SIG-M5 (cell line): ENCODE measurements around the gene SLC18A3.

Source experiments
- DNase-seq: peaks from one replicate; lab custom pipeline; 2025; lab: John Stamatoyannopoulos, UW

The SLC18A3 gene

DNA sequence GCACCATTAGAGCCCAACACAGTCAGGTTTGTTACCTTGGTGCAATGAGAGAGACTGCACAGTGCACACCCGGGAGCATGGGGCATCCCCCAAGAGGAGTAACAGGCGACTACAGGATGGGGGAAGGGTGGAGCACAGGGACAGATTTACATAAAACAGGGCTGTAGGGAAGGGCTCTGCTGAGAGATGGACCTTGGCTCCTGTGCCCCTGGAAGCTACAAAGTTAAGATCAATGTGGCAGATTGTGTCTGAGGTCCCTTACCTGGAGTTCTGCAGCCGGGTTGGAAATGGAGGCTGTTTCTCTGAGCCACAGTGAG lies 13.7 kb upstream of the SLC18A3 start:
- no peak for DNase-seq

DNA sequence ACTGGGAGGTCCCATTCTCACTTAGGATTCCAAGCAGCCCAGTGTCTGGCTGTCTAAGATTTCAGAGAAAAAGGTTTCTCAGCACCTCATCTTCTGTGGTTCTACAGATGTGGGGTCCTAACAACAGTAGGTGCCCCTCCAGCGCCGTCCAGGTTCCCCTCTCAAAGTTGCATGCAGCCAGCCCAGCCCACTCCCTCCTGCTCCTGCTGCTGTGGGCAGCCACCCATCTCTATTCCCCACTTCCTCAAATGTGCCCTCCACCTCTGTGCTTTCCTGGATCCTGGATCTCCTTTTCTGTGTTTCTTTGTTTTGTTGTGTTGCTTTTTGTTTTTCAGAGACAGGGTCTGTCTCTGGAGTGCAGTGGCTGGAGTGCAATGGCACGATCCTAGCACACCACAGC lies 13.3 kb upstream of the SLC18A3 start:
- DNase-seq, result no peak

DNA sequence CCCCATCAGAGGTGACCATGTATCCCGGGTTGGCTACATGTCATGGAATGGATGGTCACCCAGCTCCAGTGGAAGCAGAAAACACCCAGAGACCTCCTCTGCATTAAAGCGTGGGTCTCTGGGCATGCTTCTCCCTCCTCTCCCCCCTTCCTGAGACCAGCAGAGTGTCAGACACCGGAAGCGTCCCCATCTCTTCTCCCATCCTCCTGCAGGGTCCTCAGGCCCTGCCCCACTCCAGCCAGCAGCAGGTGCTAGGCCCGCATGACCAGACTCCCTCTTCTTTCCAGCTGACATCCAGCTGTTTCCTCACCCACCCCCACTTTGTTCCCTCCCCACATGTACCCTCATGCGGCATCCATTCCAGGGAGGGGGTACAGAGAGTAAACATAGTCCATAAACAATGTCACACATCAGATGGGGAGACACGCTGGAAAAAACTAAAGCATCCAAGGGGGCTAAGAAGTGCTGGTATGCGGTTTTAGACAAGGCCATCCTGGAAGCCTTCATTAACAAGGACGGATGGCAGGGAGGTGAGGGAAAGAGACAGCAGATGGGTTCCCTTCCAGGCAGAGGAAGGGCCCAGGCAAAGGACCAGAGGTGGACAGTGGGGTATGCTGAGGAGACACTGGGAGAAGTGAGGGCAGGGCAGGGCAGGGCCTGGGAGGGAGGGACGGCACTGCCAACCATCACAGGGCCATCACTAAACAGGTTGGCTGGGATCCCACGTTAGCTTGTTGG lies 12.5 kb upstream of the SLC18A3 start:
- DNase-seq, result no peak

DNA sequence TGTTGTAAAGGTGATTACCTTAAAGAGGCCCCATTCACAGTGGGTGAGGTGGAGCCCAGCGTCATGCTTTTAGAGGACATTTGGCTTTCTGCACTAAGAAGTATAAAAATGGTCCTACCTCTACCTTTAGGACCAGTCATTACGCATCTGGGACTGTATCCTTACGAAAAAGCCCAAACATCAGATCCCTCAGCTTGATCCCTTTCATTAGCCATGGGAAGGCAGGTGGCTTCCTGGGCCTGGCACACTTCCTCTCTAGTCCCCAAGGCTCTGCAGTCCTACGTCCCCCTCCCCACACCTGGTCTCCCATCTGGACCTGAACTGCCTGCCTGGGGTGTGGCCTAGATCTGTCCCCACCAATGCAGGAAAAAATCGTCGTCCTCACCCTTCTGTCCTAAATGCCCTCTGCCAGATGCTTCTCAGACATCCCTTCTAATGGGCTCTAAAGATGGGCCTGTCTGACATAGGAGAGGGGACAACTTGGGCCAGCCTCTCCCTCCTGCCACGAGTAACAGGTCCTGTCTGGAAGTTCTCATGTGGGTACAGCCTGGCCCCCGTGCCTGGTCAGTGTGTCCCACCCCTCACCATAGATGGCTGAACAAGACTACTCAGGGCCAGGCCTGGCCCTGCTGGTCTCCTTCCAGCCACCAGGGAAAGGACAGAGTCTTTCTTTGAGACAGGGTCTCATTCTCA lies 11.8 kb upstream of the SLC18A3 start:
- no peak for DNase-seq

DNA sequence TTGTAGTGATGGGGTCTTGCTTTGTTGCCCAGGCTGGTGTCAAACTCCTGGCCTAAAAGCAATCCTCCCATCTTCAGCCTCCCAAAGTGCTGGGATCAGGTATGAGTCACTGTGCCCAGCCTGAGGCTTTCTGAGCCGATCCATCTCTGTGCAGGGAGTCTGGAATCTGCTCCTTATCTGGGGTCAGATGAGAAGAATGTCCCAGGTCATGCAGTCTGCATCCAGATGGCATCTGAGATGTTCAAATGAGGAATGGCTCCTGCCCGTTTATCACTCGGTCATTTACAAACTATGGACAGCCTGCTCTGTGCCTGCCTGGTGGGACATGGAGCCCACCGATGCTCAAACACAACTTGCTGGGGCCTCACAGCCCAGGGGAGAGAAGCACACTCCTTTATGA lies 11.1 kb upstream of the SLC18A3 start:
- DNase-seq, result no peak

DNA sequence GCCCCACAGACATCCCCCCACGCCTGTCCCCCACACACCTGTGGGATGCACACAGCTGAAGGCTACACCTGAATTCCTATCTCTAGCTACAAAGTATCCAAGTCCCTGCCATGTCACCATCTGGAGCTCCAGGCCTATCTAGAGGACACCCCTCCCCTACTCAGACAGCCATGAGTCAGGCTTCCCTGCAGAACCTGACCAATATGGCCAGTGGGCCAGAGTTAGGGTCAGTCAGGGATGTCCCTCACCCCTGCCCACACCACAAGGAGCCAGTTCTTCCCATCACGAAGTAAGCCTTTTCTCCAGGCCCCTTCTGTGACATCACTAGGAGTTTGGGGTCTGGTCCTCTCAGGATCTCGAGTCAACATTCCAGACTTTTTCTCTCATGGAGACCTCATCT lies 10.6 kb upstream of the SLC18A3 start:
- no peak for DNase-seq

DNA sequence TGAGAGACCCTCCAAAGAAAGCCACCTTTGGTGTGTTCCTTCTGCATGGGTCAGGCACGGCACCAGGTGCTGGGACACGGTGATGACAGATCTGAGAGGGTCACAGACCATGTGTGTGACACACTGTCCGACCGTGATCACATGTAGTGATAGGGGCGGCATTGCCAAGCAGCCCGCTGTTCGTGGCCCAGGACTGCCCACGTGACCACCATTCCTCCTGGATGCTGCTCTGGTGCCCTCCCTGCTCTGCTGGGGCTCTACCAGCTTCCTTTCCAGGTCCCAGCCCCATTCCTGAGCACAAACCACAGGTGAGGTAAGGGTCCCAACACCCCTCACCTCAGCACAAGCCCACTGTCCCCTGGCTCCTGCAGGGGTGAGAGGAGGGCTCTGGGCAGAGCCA lies 10.1 kb upstream of the SLC18A3 start:
- no peak for DNase-seq

DNA sequence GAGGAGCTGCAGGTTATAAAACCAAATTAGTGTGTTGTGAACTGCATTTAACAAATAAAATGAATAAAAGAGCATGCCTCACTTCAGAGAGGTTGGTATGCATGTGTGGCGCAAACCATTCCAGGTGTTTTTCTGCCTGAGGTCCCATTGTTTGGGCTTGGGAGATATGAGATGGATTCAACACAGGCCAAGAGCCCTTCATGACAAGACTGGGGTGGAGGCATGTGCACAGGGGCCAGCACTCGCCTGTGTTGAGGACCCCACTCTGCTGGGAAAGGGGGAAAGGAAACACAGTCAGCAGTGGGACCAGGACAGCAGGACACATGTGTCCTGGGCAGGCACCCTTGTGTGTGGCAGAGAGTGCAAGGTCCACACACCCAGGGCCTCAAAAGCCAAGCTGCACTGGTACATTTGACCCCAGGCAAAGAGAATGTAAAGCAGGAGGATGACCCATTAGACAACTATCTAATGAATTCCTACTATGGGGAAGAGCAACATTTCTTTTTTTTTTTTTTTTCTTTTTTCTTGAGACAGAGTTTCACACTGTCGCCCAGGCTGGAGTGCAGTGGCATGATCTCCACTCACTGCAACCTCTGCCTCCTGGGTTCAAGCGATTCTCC lies 9.2 kb upstream of the SLC18A3 start:
- no peak for DNase-seq

DNA sequence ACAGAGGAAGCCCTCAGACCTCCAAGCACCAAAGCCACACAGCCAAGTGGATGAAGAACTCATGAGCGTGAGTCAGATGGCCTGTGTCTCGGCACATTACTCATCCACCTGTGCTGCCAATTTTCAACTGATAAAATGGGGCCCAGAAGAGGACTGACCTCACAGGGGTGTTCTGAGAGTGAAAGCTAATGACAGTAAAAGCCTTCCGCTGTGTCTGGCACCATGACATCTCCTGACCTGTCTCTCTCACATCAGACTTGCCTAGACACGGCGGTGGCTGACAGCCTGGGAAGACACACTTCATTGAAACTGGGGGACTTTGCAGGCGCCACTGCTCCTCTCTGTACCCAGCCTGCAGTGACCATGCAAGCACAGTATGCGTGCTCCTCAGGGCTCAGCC lies 8.3 kb upstream of the SLC18A3 start:
- no peak for DNase-seq

DNA sequence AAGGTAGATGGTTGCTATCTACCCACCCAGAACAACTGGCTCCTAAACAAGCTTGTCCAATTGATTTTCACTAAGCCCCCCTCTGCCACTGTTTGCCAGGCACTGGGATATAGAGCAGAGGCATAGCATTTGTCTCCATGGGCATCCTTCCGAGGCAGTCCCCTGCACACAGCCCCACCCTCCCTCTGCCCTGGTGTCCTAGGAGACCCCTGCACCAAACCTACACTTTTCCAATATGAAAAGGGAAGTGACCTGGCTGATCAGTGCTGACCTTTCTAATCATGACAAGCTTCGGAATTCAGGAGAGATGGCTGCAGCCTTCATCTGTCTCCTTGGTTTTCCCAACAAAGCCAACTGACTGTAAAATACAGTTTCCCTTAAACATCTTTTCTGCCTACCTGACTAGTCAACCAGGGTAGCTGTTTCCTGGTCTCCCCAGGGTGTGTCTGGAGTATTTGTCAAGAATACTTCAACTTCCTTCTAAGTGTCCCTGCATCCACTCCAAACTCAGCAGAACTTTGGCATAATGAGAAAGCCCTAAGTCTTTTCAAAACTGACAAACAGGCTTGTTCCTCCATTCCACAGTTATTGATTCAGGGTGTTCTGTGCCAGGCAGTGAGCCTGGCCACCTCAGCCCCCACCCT lies 7.6 kb upstream of the SLC18A3 start:
- DNase-seq, result no peak

DNA sequence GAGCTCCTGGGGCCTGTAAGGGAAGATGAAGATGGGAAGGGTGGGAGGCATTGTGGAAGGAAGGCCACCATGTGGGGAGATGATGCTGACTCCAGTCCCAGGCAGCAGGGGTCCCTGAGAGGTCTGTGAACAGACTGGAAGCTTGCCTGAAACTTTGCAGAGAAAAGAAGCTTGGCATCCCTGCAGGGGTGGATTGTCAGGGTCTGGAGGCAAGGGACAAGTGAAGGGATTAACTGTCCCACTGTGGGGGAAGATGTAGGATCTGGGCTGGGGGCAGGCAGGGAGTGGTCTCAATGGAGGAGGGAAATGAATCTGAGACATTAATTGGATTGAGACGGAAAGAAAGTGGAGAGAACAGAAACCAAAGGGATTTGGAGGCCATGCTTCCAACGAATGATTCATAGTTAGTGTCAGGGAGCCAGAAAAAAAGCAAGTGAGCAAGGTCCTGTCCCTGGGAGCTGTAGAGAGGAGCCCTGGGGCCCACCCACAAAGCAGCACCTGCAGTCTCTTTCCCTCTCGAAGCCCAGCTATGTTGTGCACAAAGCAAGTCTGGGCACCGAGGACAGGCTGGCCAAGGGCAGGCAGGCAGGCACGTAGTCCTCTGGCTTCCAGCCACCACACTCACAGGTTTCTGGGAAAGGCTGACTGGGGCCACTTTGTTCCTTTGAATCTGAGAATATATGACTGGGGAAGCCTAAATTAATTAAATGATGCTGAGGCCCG lies 4.7 kb upstream of the SLC18A3 start:
- DNase-seq, result no peak

DNA sequence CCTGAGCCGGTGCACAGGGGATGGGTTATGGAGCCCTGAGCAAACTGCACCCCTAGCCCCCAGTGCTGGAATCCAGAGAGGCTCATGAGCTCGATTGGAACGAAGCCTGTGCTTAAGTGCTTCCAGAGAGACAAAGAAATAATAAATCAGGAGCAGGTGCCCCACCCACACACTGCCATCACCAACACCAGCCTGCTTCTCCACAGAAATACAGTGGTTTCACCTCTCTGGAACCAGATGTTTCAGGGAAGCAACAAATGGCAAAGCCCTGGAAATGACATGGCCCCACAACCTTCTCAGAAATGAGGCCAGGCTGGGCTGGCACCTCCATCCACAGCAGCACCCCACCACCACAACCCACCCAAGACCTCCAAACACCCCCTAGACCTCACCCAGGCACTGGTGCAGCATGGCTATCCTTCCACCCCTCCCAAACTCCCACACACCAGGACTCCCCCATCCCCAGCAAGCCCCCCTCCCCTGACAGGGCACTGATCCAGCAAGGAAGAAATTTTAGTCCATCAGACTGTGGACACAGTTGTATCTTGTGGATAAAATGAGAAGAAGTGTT lies 4.1 kb upstream of the SLC18A3 start:
- no peak for DNase-seq

DNA sequence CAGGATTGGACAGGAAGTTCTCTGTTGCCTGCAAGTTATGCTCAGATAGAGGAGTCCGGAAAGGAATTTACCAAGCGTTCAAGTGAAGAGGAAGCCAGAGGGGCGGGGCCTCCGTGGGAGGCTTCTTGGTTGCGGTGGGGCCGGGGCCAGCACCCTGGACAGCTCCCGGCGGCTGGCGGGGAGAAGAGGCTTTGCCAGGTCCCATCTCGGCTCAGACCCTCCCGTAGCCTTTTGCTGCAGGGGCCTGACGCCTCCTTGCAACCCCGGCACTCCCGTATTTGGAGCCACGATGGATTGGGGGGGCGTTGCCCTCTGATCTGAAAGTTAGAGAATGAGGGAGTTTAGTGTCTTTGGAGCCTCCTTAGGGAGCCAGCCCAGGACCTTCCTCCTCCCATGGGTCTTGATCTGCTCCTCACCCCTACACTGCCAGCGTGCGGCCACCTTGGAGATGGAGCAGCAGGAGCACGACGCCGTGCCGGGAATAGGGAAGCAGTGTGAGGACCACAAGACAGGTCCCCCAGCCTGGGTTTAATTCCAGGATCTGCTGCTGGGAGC lies 3.1 kb upstream of the SLC18A3 start:
- DNase-seq, result no peak

DNA sequence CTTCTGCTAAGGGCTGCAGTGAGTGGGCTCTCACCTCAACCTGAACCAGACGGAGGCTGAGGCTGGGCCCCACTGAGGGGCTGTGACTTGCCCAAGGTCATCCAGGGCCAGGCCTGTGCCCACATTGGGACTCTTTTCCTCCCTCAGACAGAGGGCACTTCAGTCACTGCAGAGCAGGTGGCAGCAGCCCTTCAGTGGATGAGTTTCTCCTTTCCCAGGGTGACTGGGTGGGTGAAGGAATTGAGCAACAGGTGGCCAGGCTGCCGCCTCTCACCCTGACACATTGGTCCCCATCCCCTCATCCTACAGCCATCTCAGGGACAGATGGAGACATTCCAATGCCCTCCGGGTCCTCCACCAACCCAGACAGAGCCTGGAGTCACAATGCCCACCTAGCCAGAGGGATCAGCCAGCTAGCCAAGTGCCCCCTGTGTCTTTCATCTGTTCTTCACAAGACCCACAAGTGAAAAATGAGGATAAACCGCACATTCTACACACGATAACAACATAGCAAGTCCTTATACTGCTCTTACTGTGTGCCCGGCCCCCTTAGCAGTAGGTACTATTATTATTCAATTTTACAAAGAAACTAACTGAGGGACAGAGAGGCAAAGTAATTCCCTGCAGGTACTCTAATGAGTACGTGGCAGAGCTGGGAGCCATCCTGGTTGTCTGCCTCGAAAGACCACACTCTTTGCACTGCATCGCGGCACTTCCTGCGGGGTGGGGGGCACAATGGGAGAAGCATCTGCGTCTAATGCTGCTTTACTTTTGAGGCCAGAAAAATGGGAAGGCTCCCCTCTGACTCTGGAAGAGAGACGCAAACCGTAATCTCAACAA lies 1.7 kb upstream of the SLC18A3 start:
- no peak for DNase-seq

DNA sequence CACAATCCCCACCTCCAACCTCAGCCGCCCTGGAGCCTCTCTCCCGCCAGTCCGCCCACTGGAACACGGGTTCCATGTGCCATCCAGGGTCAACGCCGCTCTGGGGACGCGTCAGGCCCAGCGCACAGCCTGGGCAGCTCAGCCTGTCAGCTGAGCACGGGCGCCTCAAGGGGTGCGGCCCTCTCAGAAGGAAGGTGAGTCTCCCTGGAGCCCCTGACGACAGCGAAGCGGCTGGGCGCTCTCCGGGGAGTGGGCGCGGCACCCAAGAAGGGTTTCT lies 1.2 kb upstream of the SLC18A3 start:
- DNase-seq, result no peak

DNA sequence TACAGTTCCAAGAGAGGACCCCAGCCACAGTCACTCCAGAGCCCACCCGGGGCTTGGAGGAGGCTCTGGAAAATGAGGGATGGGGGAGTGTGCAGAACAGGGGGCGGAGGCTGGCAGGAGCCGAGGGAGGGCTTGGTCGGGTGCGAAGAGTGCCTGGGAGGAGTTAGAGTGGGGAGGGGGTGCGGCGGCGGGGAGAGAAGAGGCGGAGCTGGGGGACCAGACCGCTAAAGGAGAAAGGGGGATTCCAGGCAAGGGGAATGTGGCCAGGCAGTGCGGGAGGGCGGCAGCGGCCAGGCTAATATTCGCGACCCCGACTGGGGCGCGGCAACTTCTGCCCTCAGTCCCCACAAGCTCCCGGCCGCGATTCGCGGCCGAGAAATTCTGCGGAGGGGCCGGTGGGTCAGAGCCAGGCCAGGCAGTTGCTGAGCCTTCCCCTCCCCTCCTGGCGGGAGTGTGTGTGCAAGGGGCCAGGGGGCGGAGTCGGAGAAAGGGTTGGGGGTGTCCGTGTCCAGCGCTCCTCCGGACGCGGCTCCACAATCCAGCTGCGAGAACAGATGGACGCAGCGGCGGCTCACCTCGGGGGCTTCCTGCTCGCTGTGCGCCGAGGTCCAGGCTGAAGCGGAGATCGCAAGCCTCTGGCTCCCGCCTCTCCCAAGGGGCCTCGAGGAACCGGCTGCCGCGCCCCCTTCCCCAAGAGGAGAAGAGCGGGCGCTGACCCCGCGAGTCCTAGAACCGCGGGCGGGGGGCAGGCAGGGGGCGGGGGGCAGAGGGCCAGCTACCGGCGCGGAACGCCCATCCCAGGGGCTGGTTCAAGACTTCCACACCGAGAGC lies 612 bp upstream of the SLC18A3 start:
- DNase-seq, result no peak

DNA sequence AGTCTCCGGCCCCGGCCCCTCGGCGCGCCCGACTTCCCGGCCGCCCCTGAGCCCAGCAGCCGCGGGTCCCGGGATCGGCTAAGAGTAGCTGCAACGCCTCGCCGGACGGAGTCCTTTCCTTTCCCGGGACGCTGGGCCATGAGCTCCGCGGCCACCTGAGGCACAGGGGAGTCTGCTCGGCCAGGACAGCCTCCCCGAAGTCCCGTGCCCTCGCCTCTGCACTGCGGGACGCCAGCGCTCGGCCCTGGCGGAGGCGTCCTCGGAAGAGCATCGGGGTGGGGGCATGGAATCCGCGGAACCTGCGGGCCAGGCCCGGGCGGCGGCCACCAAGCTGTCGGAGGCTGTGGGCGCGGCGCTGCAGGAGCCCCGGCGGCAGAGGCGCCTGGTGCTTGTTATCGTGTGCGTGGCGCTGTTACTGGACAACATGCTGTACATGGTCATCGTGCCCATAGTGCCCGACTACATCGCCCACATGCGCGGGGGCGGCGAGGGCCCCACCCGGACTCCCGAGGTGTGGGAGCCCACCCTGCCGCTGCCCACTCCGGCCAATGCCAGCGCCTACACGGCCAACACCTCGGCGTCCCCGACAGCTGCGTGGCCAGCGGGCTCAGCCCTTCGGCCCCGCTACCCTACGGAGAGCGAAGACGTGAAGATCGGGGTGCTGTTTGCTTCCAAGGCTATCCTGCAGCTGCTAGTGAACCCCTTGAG lies 502 bp downstream of the SLC18A3 start:
- DNase-seq, result no peak

DNA sequence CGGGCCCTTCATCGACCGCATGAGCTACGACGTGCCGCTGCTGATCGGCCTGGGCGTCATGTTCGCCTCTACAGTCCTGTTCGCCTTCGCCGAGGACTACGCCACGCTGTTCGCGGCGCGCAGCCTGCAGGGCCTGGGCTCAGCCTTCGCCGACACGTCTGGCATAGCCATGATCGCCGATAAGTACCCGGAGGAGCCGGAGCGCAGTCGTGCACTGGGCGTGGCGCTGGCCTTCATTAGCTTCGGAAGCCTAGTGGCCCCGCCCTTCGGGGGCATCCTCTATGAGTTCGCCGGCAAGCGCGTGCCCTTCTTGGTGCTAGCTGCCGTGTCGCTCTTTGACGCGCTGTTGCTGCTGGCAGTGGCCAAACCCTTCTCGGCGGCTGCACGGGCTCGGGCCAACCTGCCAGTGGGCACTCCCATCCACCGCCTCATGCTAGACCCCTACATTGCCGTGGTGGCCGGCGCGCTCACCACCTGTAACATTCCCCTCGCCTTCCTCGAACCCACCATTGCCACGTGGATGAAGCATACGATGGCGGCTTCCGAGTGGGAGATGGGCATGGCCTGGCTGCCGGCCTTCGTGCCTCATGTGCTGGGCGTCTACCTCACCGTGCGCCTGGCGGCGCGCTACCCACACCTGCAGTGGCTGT lies 1.2 kb downstream of the SLC18A3 start:
- no peak for DNase-seq
